Neuronal stem cell (in vitro differentiated cells): ENCODE data around the gene MTFMT.
"Not testable (repeated sequence)": the region's sequence is repeated elsewhere in the genome, so short reads cannot be mapped to it uniquely, and the experiment has no call there.

Experiments
- DNase-seq: peaks from one replicate; pipeline ENCODE4 v3.0.0-alpha.2; 2013; ENCODE audit warnings: low spot score
- H2AFZ ChIP-seq: one replicate; pipeline ENCODE4 v1.6.1; 2013; ENCODE audit warnings: mild to moderate bottlenecking, low read length, inconsistent platforms
- H2AK5ac ChIP-seq: 2 replicates; pipeline ENCODE4 v1.6.1; 2013; ENCODE audit warnings: low read depth, mild to moderate bottlenecking, inconsistent platforms, low read length, moderate library complexity, mixed read lengths
- H2BK120ac ChIP-seq: 2 replicates; pipeline ENCODE4 v1.6.1; 2013; ENCODE audit warnings: low read depth, mild to moderate bottlenecking, inconsistent platforms, low read length, moderate library complexity, mixed read lengths
- H2BK12ac ChIP-seq: one replicate; pipeline ENCODE4 v1.6.1; 2013; ENCODE audit warnings: low read length, inconsistent platforms
- H2BK15ac ChIP-seq: 2 replicates; pipeline ENCODE4 v1.6.1; 2013; ENCODE audit warnings: mild to moderate bottlenecking, low read length, inconsistent platforms, mixed read lengths
- H2BK5ac ChIP-seq: one replicate; pipeline ENCODE4 v1.6.1; 2013; ENCODE audit warnings: inconsistent platforms, mild to moderate bottlenecking, low read length, moderate library complexity
- H3K14ac ChIP-seq: one replicate; pipeline ENCODE4 v1.6.1; 2013; ENCODE audit warnings: low read length, inconsistent platforms
- H3K18ac ChIP-seq: 2 replicates; pipeline ENCODE4 v1.6.1; 2013; ENCODE audit warnings: low read length, inconsistent platforms
- H3K23ac ChIP-seq: 2 replicates; pipeline ENCODE4 v1.6.1; 2013; ENCODE audit warnings: low read depth, mild to moderate bottlenecking, mixed read lengths, low read length, inconsistent platforms; ENCODE audit not compliant: poor library complexity
- H3K27ac ChIP-seq: replicated peaks from 3 replicates; pipeline ENCODE4 v1.5.1; 2013; ENCODE audit warnings: low read length, inconsistent platforms
- H3K27me3 ChIP-seq, 3 experiments: 2 replicates each; pipeline ENCODE4 v1.6.1; 2013; ENCODE audit warnings: low read length in 3 of 3, mild to moderate bottlenecking in 2 of 3, inconsistent platforms in 1 of 3, low read depth in 1 of 3, mixed read lengths in 1 of 3, moderate library complexity in 1 of 3; ENCODE audit not compliant: control insufficient read depth in 3 of 3, insufficient read depth in 3 of 3
- H3K36me3 ChIP-seq, 2 donors: replicated peaks in 1 of 2; 2 replicates each; pipeline ENCODE4 v1.6.1; 2013; ENCODE audit warnings: low read length in 2 of 2; ENCODE audit not compliant: control insufficient read depth in 2 of 2, insufficient read depth in 2 of 2
- H3K4ac ChIP-seq: 2 replicates; pipeline ENCODE4 v1.6.1; 2013; ENCODE audit warnings: inconsistent platforms, mild to moderate bottlenecking, low read length, moderate library complexity
- H3K4me1 ChIP-seq, 2 donors: 1 replicate in 1 of 2; 2 replicates in 1 of 2; pipeline ENCODE4 v1.6.1; 2013; ENCODE audit warnings: low read length in 2 of 2, low read depth in 1 of 2; ENCODE audit not compliant: control insufficient read depth in 2 of 2, insufficient read depth in 1 of 2
- H3K4me2 ChIP-seq: one replicate; pipeline ENCODE4 v1.6.1; 2013; ENCODE audit warnings: mild to moderate bottlenecking, low read length, inconsistent platforms; ENCODE audit not compliant: insufficient read depth, poor library complexity, severe bottlenecking
- H3K4me3 ChIP-seq, 2 donors: 2 replicates each; pipeline ENCODE4 v1.5.1; 2013; ENCODE audit warnings: low read length in 2 of 2, mild to moderate bottlenecking in 2 of 2, inconsistent platforms in 1 of 2, moderate library complexity in 1 of 2
- H3K79me1 ChIP-seq: one replicate; pipeline ENCODE4 v1.6.1; 2013; ENCODE audit warnings: low read depth, mild to moderate bottlenecking, inconsistent platforms, low read length, moderate library complexity
- H3K9ac ChIP-seq: one replicate; pipeline ENCODE4 v1.6.1; 2013; ENCODE audit warnings: mild to moderate bottlenecking, low read depth, low read length, inconsistent platforms; ENCODE audit not compliant: poor library complexity
- H3K9me3 ChIP-seq, 2 donors: replicated peaks in 1 of 2; 2 replicates each; pipeline versions ENCODE3 to v1.6.1; 2013; ENCODE audit warnings: low read length in 2 of 2, mild to moderate bottlenecking in 2 of 2, inconsistent platforms in 1 of 2, low read depth in 1 of 2, mixed read lengths in 1 of 2, moderate library complexity in 1 of 2; ENCODE audit not compliant: control insufficient read depth in 2 of 2, insufficient read depth in 1 of 2
- H4K8ac ChIP-seq: one replicate; pipeline ENCODE4 v1.6.1; 2013; ENCODE audit warnings: low read depth, mild to moderate bottlenecking, inconsistent platforms, low read length, moderate library complexity
- H4K91ac ChIP-seq: one replicate; pipeline ENCODE4 v1.6.1; 2013; ENCODE audit warnings: low read length, low read depth, mild to moderate bottlenecking, inconsistent platforms; ENCODE audit not compliant: poor library complexity
- WGBS, 2 donors: extraction: QIAGEN DNeasy Blood & Tissue Kit; methylation state at CpG; one replicate each; pipeline ENCODE4 v1.1.7; 2013; ENCODE audit warnings: missing lambda C conversion rate in 2 of 2, mixed read lengths in 1 of 2; ENCODE audit not compliant: insufficient read length in 2 of 2, insufficient replicate concordance in 1 of 2; ENCODE audit errors: extremely low coverage in 2 of 2; 5-methylcytosine and 5-hydroxymethylcytosine counted together

Gene MTFMT

DNA sequence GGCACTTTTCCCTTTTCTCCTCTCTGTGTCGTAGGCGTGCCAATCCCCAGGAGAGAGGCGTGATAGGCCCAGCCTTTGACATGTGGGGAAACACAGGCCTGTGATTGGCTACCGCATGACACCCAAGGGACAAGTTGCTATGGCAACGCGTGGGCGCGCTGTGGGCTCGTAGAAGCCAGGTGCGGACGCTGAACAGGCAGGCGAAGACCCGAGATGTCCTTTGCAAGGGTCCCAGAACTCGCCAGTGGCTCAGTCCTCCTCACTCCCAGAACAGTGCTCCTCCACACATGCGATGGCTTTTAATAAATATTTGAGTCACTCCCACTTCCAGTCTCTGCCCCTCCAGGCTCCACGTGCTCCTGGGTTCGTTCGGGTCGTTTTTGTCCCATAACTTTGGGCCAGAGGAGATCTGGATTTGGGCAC is 20.0 kb upstream of the MTFMT start:
- peak overlapping the region; percentile 28 to 31 for H3K4me3 ChIP-seq

DNA sequence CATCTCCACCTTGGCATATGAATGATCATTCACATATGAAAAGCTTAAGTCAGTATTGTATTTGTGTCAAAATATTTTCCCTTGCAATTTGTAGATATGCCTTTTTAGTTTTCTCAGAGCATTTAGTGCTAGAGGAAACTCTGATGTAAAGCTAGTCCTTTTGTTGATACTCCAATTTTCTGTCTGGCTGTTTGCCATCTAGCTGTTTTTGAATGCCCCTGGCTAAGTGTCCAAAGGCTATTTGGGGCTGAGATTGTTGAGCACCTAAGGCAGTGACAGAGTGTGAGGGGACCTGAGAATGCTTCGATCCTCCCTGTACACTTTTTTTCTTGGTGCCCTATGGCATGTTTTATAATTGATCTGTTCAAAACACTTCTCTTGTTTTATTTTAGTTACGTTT is 18.8 kb upstream of the MTFMT start:
- no peak overlapping the region for H3K27ac ChIP-seq
- peaks cover 0 to 18% (median 4%) of the 10 kb centered on the region in 3 experiments for H3K27me3 ChIP-seq
- no peak overlapping the region for H2BK12ac ChIP-seq
- H3K36me3 ChIP-seq: no peaks in the 10 kb centered on the region
- H3K4me1 ChIP-seq: peaks cover 5 to 14% of the 10 kb centered on the region in 2 donors
- no peak overlapping the region for H2AK5ac ChIP-seq
- no peak overlapping the region for H3K4me3 ChIP-seq
- H3K9ac ChIP-seq: no peak overlapping the region
- H3K23ac ChIP-seq: no peak overlapping the region
- DNase-seq: no peak
- no CpG with 5 or more reads among the region's 2 CpGs for WGBS, 2 donors
- H3K79me1 ChIP-seq: no peaks in the 10 kb centered on the region
- H2AFZ ChIP-seq: no peak overlapping the region
- H2BK120ac ChIP-seq: no peak overlapping the region
- no peak overlapping the region for H3K4ac ChIP-seq
- H3K4me2 ChIP-seq: no peak overlapping the region
- no peak overlapping the region for H3K14ac ChIP-seq
- H4K8ac ChIP-seq: no peak overlapping the region
- H2BK5ac ChIP-seq: no peak overlapping the region
- no peak overlapping the region for H2BK15ac ChIP-seq
- no peak overlapping the region for H3K18ac ChIP-seq
- H4K91ac ChIP-seq: no peak overlapping the region
- H3K9me3 ChIP-seq: no peaks in the 10 kb centered on the region

More for the DNA sequence above, 20.0 kb upstream of the MTFMT start:
- peak overlapping the region; percentile 58 for H3K4me2 ChIP-seq
- H2BK5ac ChIP-seq: no peak overlapping the region
- WGBS, 2 donors: no CpG with 5 or more reads among the region's 19 CpGs
- DNase-seq: peak; percentile 93
- no peak overlapping the region for H3K23ac ChIP-seq
- H3K36me3 ChIP-seq: no peaks in the 10 kb centered on the region
- no peak overlapping the region for H3K18ac ChIP-seq
- H3K27me3 ChIP-seq: peaks cover 0 to 17% (median 4%) of the 10 kb centered on the region in 3 experiments
- no peak overlapping the region for H2BK15ac ChIP-seq
- no peak overlapping the region for H2BK12ac ChIP-seq
- no peak overlapping the region for H4K91ac ChIP-seq
- H3K79me1 ChIP-seq: no peaks in the 10 kb centered on the region
- H3K9ac ChIP-seq: no peak overlapping the region
- H2BK120ac ChIP-seq: no peak overlapping the region
- no peak overlapping the region for H2AK5ac ChIP-seq
- no peak overlapping the region for H4K8ac ChIP-seq
- peaks cover 6 to 14% of the 10 kb centered on the region in 2 donors for H3K4me1 ChIP-seq
- no peak overlapping the region for H3K4ac ChIP-seq
- no peak overlapping the region for H3K14ac ChIP-seq
- H2AFZ ChIP-seq: peak overlapping the region; percentile 37
- no peak overlapping the region for H3K27ac ChIP-seq
- no peaks in the 10 kb centered on the region for H3K9me3 ChIP-seq

DNA sequence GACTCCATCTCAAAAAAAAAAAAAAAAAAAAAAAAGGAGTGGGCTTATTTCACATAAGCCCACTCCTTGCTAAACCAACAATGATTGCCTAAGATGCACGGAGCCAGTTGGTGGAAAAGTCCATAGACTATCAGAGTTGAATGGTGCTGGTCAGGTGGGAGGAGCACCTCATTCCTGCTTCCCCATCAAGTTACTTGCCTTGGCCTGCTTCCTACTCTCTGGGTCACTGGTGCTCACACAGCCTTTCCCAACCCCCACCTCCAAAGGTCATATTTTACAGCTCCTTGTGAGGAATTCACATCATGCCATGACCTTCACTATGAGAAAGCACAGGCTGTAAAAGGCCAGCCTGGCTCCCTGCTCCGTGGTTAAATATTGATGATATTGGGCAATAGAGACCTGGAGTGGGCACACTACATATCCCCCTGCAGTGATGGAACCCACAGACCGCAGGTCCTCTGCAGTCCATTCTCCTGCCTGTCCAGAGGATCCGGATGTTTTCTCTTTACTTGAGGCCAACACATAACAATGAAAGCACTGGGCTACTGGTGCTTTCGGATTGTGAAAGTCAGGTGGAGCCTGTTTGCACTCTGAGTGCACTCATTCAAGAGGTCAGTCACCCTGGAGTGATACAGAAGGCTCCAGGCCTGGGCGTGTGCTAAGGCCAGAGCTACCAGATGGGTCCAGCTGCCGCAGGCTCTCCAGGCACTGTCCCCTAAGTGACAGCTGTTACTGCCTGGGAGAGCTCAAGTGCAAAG is 15.5 kb upstream of the MTFMT start, which contains the start of gene SLC51B:
TSS of gene SLC51B (plus strand) at position 664 of the 758 bp plus-strand sequence. CDS start 4,618 bp downstream, outside the sequence.
- H3K27ac ChIP-seq: no peak within 1 kb of the TSS
- no peaks in the 10 kb centered on the region for H3K9me3 ChIP-seq
- H2BK12ac ChIP-seq: no peak within 1 kb of the TSS
- H2BK5ac ChIP-seq: no peak within 1 kb of the TSS
- no peak within 1 kb of the TSS for H2BK15ac ChIP-seq
- H3K18ac ChIP-seq: no peak within 1 kb of the TSS
- H4K91ac ChIP-seq: no peak within 1 kb of the TSS
- DNase-seq: no peak
- no peak within 1 kb of the TSS for H2AK5ac ChIP-seq
- H3K4me1 ChIP-seq: peaks cover 4 to 14% of the 10 kb centered on the region in 2 donors
- H2BK120ac ChIP-seq: no peak within 1 kb of the TSS
- H3K79me1 ChIP-seq: no peaks in the 10 kb centered on the region
- H3K9ac ChIP-seq: no peak within 1 kb of the TSS
- no peaks in the 10 kb centered on the region for H3K36me3 ChIP-seq
- no peak within 1 kb of the TSS for H4K8ac ChIP-seq
- no peak within 1 kb of the TSS for H3K14ac ChIP-seq
- H3K4me3 ChIP-seq: no peak within 1 kb of the TSS
- WGBS, 2 donors: no CpG with 5 or more reads among the region's 7 CpGs
- peak within 1 kb of the TSS; percentile 37 for H2AFZ ChIP-seq
- peaks cover 0 to 19% (median 2%) of the 10 kb centered on the region in 3 experiments for H3K27me3 ChIP-seq
- no peak within 1 kb of the TSS for H3K23ac ChIP-seq
- H3K4ac ChIP-seq: no peak within 1 kb of the TSS
- H3K4me2 ChIP-seq: no peak within 1 kb of the TSS

DNA sequence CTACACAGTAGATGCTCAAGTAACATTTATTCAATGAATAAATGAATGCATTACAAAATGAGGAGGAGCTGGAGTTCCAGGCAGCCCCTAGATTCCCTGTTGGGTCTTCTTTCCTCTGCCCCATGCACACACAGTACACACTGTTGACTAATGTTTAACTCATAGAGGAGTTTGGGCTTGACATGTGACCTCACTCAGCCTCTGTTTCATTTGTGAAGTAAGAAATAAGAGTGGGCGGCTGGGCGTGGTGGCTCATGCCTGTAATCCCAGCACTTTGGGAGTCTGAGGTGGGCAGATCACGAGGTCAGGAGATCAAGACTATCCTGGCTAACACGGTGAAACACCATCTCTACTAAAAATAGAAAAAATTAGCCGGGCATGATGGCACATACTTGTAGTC is 14.8 kb upstream of the MTFMT start:
- not testable (repeated sequence) for H3K23ac ChIP-seq, H2AFZ ChIP-seq, H3K4me2 ChIP-seq, H3K14ac ChIP-seq, H4K8ac ChIP-seq, H3K9ac ChIP-seq, H3K27ac ChIP-seq, H3K36me3 ChIP-seq, H3K9me3 ChIP-seq, H3K79me1 ChIP-seq, H2BK5ac ChIP-seq, DNase-seq, H2BK15ac ChIP-seq, H2BK12ac ChIP-seq, H3K4me3 ChIP-seq, H4K91ac ChIP-seq, H3K18ac ChIP-seq, H3K4ac ChIP-seq, H2AK5ac ChIP-seq, H2BK120ac ChIP-seq
- no CpG with 5 or more reads among the region's 5 CpGs for WGBS, 2 donors
- peaks cover 2 to 10% of the 10 kb centered on the region in 2 donors for H3K4me1 ChIP-seq
- H3K27me3 ChIP-seq: peaks cover 0 to 19% (median 0%) of the 10 kb centered on the region in 3 experiments
